IMR-90 (cell line): ENCODE data around the gene CDH26.

Source experiments
- POLR2A ChIP-seq: IDR thresholded peaks from 2 replicates; pipeline ENCODE4 v1.6.1; 2012; ENCODE audit warnings: mild to moderate bottlenecking, low read depth, low read length
- TF ChIP-seq, protein P1 (sequence below): fragments of 150-350 bp; IDR thresholded peaks from 2 replicates; pipeline ENCODE4 v1.6.1; 2017; ENCODE audit warnings: mild to moderate bottlenecking, antibody characterized with exemption, low read length, low read depth
- TF ChIP-seq, protein P2 (sequence below): conservative IDR thresholded peaks from 2 replicates; pipeline ENCODE4 v1.5.1; 2012; ENCODE audit warnings: mild to moderate bottlenecking, low read depth, low read length, improper control_type of control experiment

DNA sequence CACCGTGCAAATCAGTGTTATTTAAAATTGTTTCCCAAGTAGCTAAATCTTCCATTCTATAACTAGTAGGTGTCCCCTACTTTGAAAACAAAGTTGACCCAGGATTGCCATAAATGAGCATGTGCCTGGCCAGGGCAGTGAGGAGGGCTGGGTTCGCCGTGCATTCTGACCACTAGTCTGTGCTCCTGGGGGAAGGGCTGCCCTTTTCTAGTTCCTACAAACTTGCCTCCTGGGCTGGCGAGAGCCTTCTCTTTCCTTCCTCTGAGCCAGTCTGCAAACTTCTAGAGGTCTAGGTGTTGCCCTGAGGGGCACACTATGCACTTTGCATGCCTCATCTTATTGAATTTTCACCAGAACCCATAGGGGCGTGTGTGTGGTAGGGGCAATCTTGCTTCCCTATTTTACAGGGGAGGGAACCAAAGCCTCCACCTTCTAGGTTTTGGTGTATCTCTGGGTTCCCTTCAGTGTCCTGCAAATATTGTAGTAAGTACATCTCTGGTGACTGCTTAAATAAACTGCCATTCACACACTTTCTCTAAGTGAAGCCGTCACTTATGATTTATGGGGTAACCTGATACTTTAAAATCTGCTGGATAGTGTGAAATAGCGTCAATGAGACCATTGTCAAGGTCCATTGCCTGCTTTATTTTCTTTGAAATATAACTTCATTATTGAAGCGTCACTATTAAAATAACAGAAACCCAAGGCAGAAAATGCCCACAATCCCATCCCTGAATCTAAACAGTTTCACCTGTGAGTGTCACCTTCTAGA lies 42.2 kb downstream of the CDH26 start:
- TF ChIP-seq, protein P1, sequence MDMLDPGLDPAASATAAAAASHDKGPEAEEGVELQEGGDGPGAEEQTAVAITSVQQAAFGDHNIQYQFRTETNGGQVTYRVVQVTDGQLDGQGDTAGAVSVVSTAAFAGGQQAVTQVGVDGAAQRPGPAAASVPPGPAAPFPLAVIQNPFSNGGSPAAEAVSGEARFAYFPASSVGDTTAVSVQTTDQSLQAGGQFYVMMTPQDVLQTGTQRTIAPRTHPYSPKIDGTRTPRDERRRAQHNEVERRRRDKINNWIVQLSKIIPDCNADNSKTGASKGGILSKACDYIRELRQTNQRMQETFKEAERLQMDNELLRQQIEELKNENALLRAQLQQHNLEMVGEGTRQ = no peak
- TF ChIP-seq, protein P2, sequence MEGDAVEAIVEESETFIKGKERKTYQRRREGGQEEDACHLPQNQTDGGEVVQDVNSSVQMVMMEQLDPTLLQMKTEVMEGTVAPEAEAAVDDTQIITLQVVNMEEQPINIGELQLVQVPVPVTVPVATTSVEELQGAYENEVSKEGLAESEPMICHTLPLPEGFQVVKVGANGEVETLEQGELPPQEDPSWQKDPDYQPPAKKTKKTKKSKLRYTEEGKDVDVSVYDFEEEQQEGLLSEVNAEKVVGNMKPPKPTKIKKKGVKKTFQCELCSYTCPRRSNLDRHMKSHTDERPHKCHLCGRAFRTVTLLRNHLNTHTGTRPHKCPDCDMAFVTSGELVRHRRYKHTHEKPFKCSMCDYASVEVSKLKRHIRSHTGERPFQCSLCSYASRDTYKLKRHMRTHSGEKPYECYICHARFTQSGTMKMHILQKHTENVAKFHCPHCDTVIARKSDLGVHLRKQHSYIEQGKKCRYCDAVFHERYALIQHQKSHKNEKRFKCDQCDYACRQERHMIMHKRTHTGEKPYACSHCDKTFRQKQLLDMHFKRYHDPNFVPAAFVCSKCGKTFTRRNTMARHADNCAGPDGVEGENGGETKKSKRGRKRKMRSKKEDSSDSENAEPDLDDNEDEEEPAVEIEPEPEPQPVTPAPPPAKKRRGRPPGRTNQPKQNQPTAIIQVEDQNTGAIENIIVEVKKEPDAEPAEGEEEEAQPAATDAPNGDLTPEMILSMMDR = no peak
- TF ChIP-seq POLR2A = no peak
